Fibroblast of lung (primary cell): Measurements from ENCODE around the gene TNS1. TPM values are rescaled to one million over a fixed set of nuclear protein-coding genes. Genes with fewer than 3 reads are reported as not detected.

Experiments
- DNase-seq, 2 donors: peaks; one replicate each; pipeline versions ENCODE4 v3.0.0 to v3.0.0-alpha.2; 2010; ENCODE audit warnings: low read depth in 2 of 2
- H2AFZ ChIP-seq: 2 replicates; pipeline ENCODE4 v1.5.1; 2012; ENCODE audit warnings: low read length, control low read depth, inconsistent platforms
- H3K27ac ChIP-seq: 2 replicates; pipeline ENCODE4 v1.5.1; 2011; ENCODE audit warnings: low read length, control low read depth; ENCODE audit not compliant: insufficient read depth
- H3K27me3 ChIP-seq: 2 replicates; pipeline ENCODE4 v1.5.1; 2011; ENCODE audit warnings: mild to moderate bottlenecking, low read length; ENCODE audit not compliant: control insufficient read depth, insufficient read depth
- H3K36me3 ChIP-seq: 2 replicates; pipeline ENCODE4 v1.5.1; 2011; ENCODE audit warnings: low read length; ENCODE audit not compliant: control insufficient read depth, insufficient read depth
- H3K4me1 ChIP-seq: 2 replicates; pipeline ENCODE4 v1.5.1; 2011; ENCODE audit warnings: low read length; ENCODE audit not compliant: control insufficient read depth, insufficient read depth; ENCODE audit errors: extremely low read depth
- H3K4me2 ChIP-seq: 2 replicates; pipeline ENCODE4 v1.5.1; 2011; ENCODE audit warnings: low read length, control low read depth; ENCODE audit not compliant: insufficient read depth; ENCODE audit errors: extremely low read depth
- H3K4me3 ChIP-seq, 4 experiments: fragments of 200-600 bp in 1 of 4; sonication (generic) in 1 of 4; replicated peaks in 1 of 4; 2 replicates each; pipeline ENCODE4 v1.5.1; 2011 to 2016; ENCODE audit warnings: low read length in 4 of 4, low read depth in 3 of 4, mild to moderate bottlenecking in 3 of 4, control low read depth in 2 of 4, inconsistent platforms in 1 of 4, mixed read lengths in 1 of 4; ENCODE audit not compliant: insufficient read depth in 1 of 4; ENCODE audit errors: control extremely low read depth in 1 of 4
- H3K79me2 ChIP-seq: 2 replicates; pipeline ENCODE4 v1.5.1; 2012; ENCODE audit warnings: mild to moderate bottlenecking, low read length, inconsistent platforms; ENCODE audit not compliant: control insufficient read depth, insufficient read depth
- H3K9ac ChIP-seq: 2 replicates; pipeline ENCODE4 v1.5.1; 2011; ENCODE audit warnings: mild to moderate bottlenecking, low read length, control low read depth; ENCODE audit not compliant: insufficient read depth
- H3K9me3 ChIP-seq: 2 replicates; pipeline ENCODE4 v1.5.1; 2012; ENCODE audit warnings: low read depth, low read length; ENCODE audit not compliant: control insufficient read depth, insufficient read depth
- H4K20me1 ChIP-seq: 2 replicates; pipeline ENCODE4 v1.5.1; 2011; ENCODE audit warnings: low read length; ENCODE audit not compliant: control insufficient read depth, insufficient read depth; ENCODE audit errors: extremely low read depth
- CTCF ChIP-seq, 2 donors: IDR thresholded peaks in 1 of 2; conservative IDR thresholded peaks in 1 of 2; 1 replicate in 1 of 2; 2 replicates in 1 of 2; pipeline ENCODE4 v1.5.1; 2011 to 2012; ENCODE audit warnings: low read length in 2 of 2, control low read depth in 1 of 2, inconsistent platforms in 1 of 2, low read depth in 1 of 2, mild to moderate bottlenecking in 1 of 2
- EZH2 ChIP-seq: IDR thresholded peaks from 2 replicates; pipeline ENCODE4 v1.5.1; 2012; ENCODE audit warnings: low read length, control low read depth, mild to moderate bottlenecking; ENCODE audit errors: missing control alignments
- polyA plus RNA-seq, 2 donors: library from polyadenylated mRNA; depleted of rRNA in 1 of 2; stranded (reverse) in 1 of 2; unstranded in 1 of 2; fragments of >200 nt; gene quantifications; 2 replicates each; pipeline ENCODE4 v1.2.1, GENCODE V29; 2011 to 2012; ENCODE audit warnings: missing spikeins in 1 of 2
- total RNA-seq: library from RNA; depleted of rRNA; stranded (reverse); fragments of >200 nt; gene quantifications from 2 replicates; pipeline ENCODE4 v1.2.1, GENCODE V29; 2014

The TNS1 gene
- total and polyA plus RNA-seq, 2 donors (not counting 1 experiment from before 2014, with no cell fraction given) = 44.4 to 47.1 TPM

- Histone ChIP-seq H3K4me3 (no peak overlapping the region), H4K20me1 (no peaks in the 10 kb centered on the region), H3K27ac (no peak overlapping the region), H3K4me1 (peaks cover 13% of the 10 kb centered on the region), H2AFZ (no peak overlapping the region), H3K27me3 (no peaks in the 10 kb centered on the region), H3K4me2 (no peak overlapping the region), H3K9ac (no peak overlapping the region), H3K9me3 (no peaks in the 10 kb centered on the region), H3K79me2 (no peaks in the 10 kb centered on the region), H3K36me3 (no peaks in the 10 kb centered on the region)
- TF ChIP-seq CTCF (conservative IDR thresholded peaks at IDR 0.05 in 1 of 2, IDR thresholded peaks at IDR 0.05 in 1 of 2; ENCODE audit: low read depth in 1 of 2, low read length in 2 of 2) (no peak), EZH2 (no peak)
- no peak for DNase-seq
Observed at GRCh38 chr2:217981084-217981730, 21.6 kb downstream of the TNS1 start.

- no peaks in the 10 kb centered on the region for H3K36me3 ChIP-seq
- TF ChIP-seq EZH2 (no peak), CTCF (conservative IDR thresholded peaks at IDR 0.05 in 1 of 2, IDR thresholded peaks at IDR 0.05 in 1 of 2; ENCODE audit: low read depth in 1 of 2, low read length in 2 of 2) (no peak)
- no peak overlapping the region for H3K9ac ChIP-seq
- no peak overlapping the region for H3K4me3 ChIP-seq
- no peak overlapping the region for H3K4me2 ChIP-seq
- DNase-seq = no peak
- H3K79me2 ChIP-seq = no peaks in the 10 kb centered on the region
- H3K27ac ChIP-seq = no peak overlapping the region
- peaks cover 13% of the 10 kb centered on the region for H3K4me1 ChIP-seq
- H3K9me3 ChIP-seq = no peaks in the 10 kb centered on the region
- no peaks in the 10 kb centered on the region for H3K27me3 ChIP-seq
- H2AFZ ChIP-seq = no peak overlapping the region
- H4K20me1 ChIP-seq = no peaks in the 10 kb centered on the region
Observed at GRCh38 chr2:217980591-217980990, 22.2 kb downstream of the TNS1 start.

- DNase-seq = no peak
- Histone ChIP-seq H3K79me2 (no peaks in the 10 kb centered on the region), H3K27me3 (no peaks in the 10 kb centered on the region), H4K20me1 (no peaks in the 10 kb centered on the region), H3K9ac (no peak overlapping the region), H3K4me2 (no peak overlapping the region), H3K4me1 (peaks cover 13% of the 10 kb centered on the region), H3K27ac (no peak overlapping the region), H3K9me3 (no peaks in the 10 kb centered on the region), H3K4me3 (no peak overlapping the region), H3K36me3 (no peaks in the 10 kb centered on the region), H2AFZ (no peak overlapping the region)
- TF ChIP-seq CTCF (conservative IDR thresholded peaks at IDR 0.05 in 1 of 2, IDR thresholded peaks at IDR 0.05 in 1 of 2; ENCODE audit: low read depth in 1 of 2, low read length in 2 of 2) (no peak), EZH2 (no peak)
Observed at GRCh38 chr2:217980036-217980435, 22.8 kb downstream of the TNS1 start.
